Activated CD4-positive, CD25-positive, alpha-beta regulatory T cell treated with anti-CD3 and anti-CD28 coated beads, Interleukin-2, amount 50 U/mL, for 72 hours (primary cell): ENCODE results near the gene MYH15.

ENCODE experiments used
- DNase-seq: peaks from one replicate; pipeline ENCODE4 v3.0.0; 2021

The MYH15 gene

GRCh38 chr3:108510496-108510895 is at the start of gene MYH15:
MYH15 (minus strand) TSS chr3:108510596; CDS start chr3:108510530, 66 bp downstream.
- no peak for DNase-seq

GRCh38 chr3:108555966-108556581 is 45.7 kb upstream of the MYH15 start:
- no peak for DNase-seq

DNA sequence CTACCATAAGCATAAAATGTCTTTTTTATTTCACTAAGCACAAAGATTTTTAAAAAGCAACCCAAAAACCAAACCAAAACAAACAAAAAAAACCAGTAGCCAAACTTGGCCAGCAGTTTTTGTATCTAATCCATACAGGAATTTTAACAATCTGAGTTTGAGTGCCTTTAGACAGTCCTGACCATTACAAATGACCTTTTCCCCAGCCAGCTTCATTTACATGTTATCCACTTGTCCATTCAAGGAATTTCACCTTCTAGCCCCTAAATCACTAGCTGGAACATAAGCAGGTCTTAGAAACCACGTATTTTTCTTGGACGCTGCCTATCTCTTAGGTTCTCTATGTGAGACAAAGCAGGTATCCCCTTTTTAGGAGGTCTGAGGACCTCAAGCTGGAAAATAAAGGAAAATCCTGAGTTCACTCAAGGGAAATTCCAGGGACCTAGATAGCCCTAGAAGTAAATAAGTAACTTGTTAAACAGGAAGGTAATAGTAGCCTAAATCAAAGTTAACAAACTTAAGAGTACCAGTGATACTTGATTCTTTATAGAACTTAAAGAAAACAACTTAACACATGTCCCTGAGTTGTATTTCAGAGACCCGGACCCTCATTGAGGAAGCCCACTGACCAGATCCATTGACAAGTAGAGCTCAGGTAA is 44.6 kb upstream of the MYH15 start:
- DNase-seq = no peak

DNA sequence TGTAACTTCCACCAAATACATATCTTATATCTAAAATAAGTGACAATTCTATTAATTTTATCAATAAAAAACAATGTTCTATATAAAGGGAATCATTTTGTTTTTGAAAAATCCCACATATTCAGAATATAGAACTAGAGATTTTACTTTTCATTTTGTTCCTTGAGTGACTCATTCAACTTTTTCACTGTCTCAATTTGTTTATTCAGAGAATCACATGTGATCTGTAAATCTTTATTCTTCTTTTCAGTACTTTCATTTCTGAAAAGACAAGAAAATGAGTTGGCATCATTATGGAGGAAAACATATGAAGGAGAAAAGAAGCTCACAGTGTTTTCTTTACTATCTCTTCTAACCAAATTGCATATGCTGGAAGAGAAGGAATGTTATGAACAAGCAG is 43.8 kb upstream of the MYH15 start:
- no peak for DNase-seq

GRCh38 chr3:108552267-108553159 is 42.1 kb upstream of the MYH15 start:
- DNase-seq = no peak

DNA sequence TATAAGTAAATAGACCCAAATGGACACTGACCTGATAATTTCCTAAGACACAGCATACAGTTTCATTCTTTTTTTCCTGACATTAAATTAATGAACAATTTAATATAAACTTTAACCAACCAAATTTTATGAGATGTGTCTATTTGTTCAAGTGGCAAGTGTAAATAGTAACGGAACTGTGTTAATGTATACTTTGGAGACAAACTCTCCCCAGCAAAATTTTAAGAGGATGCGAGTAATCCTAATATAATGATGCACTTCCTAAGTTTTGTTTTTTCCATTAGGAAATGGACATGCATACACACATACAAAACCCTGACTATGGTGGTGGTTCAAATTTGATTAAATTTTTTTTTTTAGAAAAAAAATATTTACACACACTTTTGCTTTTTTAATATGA is 38.5 kb upstream of the MYH15 start:
- DNase-seq = no peak

- DNase-seq = no peak
Measured at GRCh38 chr3:108548304-108548703, 37.9 kb upstream of the MYH15 start.

- no peak for DNase-seq
Measured at GRCh38 chr3:108546692-108547091, 36.3 kb upstream of the MYH15 start.

DNA sequence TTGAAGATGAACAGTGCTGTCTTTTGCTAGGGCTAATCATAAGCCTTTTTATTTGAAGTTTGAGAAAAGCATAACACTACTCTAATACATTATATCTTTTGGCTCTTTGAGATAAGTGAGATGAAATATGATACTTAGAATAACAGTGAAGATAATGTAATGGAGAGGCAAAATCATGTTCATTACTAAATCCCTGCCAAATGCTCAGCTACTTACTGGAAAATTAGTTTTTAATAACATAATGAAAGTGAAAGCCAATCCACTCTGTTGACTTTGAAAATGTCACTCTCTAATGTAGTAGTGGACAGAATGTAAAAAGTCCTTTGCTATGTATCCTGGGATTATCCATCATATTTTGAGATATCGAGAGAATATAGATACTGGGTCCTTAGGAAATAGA is 35.9 kb upstream of the MYH15 start:
- no peak for DNase-seq

DNA sequence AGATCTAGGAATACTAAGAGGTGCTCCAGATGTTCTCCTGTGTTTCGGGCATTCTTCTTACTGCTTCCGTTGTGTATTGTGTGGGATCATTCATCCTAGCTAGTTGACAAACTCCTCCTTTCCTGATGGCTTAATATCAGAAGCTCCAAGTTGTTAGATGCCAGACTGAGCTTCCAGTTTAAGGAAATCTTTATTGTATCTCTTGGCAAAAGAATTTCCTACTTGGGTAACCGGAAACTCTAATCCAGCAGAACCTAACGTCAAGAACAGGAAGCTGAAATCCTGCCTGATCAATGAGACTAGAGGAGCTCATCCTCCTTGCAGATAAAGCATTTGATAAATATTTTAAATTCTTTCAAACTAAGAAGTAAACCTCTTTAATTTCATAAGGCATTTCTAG is 27.7 kb upstream of the MYH15 start:
- no peak for DNase-seq

- no peak for DNase-seq
Measured at GRCh38 chr3:108528459-108529252, 18.3 kb upstream of the MYH15 start.

DNA sequence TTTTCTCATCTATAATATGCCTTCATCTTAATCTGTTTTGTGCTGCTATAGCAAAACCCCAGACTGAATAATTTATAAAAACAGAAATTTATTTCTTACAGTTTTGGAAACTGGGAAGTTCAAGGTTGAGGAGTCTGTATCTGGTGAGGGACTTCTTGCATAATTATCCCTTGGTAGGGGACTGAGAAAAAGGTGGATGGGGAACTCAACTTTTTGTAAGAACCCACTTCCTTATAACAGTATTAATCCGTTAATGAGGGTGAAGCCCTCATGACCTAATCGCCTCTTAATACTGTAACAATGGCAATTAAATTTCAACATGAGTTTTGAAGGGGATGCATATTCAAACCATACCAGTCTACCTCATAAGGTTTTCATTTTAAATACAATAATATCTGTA is 17.4 kb upstream of the MYH15 start:
- no peak for DNase-seq

GRCh38 chr3:108527109-108527508 is 16.7 kb upstream of the MYH15 start:
- no peak for DNase-seq

DNA sequence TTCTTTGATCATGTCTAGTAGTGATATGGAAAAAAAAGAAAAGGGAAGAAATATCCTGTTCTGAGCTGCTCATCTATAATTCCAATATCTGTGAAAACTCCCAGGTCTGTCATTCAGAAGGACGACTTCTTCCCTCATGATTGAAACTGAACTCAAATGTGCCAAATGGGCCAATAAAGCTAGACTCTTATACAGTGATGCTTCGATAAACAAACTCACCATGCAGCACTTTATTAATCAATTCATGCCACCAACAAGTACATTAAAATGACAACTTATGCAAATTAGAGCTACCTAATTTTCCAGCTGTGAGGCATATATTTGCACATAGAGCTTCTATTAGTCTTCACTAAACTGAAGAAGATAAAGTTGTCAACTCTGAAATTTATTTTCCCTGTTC is 15.6 kb upstream of the MYH15 start:
- no peak for DNase-seq

- no peak for DNase-seq
Measured at GRCh38 chr3:108525256-108525655, 14.9 kb upstream of the MYH15 start.

DNA sequence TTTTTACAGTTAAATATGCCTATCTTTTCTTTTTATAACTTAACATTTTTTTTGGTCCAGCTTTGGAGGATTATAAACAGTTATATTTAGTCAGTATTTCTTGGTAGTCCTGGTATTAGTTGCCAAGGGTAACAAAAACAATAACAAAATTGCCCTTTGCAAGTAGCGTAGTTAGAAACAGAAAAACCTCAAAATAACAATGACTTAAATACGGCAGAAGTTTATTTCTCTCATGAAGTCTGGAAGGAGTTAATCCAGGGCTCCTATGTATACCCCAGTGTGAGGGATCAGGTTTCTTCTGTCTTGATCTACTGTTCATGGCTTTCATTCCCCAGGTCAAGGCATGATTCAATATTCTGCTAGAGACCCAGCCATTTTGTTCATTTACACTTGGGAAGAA is 14.1 kb upstream of the MYH15 start:
- no peak for DNase-seq

DNA sequence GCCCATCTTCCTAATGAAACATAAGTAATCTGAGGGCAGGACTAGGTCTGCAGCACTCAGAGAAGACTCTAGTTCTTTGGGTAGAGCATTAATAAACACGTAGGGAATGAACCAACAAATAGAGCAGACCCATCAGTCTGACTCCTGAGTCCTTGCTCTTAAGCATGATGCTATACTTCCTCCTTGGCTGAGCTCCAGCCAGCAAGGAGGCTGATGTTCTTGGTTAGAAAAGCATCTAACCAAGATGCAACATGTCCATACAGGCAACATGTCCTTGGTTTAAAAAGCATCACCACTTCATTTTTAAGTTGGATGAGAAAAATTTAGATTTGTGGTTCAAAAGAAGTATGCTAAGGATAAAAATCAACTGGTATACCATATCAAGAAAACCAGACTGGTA is 8.5 kb upstream of the MYH15 start:
- no peak for DNase-seq

- DNase-seq = no peak
Measured at GRCh38 chr3:108516881-108517280, 6.5 kb upstream of the MYH15 start.

GRCh38 chr3:108513961-108514360 is 3.6 kb upstream of the MYH15 start:
- DNase-seq = no peak

- no peak for DNase-seq
Measured at GRCh38 chr3:108512671-108513070, 2.3 kb upstream of the MYH15 start.

DNA sequence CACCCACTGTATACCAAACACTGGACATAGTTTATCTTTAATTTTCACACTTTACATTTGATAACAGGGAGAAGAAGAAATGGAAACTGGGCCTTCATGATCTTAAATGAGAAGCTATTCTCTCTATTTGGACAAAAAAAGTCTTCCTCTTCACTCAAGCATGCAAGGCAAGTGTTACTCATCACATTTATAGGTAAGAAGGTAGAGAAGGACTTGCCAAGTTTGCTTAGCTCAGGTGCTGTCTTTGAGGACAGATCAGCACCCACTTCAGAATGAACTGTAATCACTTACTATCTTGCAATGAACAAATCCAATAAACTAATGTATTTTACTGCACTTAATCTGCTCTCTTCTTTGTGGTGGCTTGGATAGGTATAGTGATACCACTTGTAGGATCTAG is 1.1 kb upstream of the MYH15 start:
- no peak for DNase-seq

- no peak for DNase-seq
Measured at GRCh38 chr3:108511055-108511454, 659 bp upstream of the MYH15 start.

GRCh38 chr3:108509871-108510270 is 525 bp downstream of the MYH15 start:
- DNase-seq = no peak
